ENCODE measurements around the gene GADL1.

The GADL1 gene, protein sequence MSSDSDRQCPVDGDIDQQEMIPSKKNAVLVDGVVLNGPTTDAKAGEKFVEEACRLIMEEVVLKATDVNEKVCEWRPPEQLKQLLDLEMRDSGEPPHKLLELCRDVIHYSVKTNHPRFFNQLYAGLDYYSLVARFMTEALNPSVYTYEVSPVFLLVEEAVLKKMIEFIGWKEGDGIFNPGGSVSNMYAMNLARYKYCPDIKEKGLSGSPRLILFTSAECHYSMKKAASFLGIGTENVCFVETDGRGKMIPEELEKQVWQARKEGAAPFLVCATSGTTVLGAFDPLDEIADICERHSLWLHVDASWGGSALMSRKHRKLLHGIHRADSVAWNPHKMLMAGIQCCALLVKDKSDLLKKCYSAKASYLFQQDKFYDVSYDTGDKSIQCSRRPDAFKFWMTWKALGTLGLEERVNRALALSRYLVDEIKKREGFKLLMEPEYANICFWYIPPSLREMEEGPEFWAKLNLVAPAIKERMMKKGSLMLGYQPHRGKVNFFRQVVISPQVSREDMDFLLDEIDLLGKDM

DNA sequence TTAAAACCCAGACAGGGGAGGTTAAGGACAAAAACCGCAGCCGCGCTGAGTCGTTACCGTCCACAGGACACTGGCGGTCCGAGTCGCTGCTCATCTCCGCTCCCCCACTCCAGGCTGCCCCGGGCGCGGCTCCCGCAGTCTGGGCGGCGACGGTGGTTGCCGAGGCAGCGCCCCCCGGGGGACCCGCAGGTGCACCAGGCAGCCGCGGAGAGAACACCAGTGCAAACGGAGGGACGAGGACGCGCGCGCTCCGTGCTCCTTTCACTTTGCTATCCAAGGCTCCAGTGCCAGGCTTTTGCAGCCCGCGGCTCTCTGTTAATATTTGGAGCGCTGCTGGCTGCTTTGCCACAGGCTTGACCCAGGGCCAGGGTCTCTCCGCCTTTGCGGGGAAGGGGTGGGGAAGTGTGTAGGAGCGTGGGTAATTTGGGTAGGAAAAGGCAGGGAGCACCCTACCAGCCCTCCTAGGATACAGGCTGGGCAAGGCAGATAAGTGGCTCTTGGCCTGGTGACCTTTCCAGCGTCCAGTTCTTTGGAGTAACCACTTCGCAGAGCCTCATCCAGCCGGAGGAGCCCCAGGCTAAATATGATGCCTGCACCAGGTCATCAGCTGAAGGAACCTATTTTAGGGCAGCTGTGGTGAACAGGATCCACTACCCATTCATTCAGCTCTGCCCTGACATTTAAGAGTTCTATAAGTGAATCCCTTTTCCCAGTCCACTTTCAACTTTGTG lies at the start of gene GADL1:
TSS of gene GADL1 (minus strand) at position 141 of the 731 bp plus-strand sequence. CDS start at position 94, 47 bp downstream.
- DNase-seq (ENCODE audit: low read depth) = no peak

DNA sequence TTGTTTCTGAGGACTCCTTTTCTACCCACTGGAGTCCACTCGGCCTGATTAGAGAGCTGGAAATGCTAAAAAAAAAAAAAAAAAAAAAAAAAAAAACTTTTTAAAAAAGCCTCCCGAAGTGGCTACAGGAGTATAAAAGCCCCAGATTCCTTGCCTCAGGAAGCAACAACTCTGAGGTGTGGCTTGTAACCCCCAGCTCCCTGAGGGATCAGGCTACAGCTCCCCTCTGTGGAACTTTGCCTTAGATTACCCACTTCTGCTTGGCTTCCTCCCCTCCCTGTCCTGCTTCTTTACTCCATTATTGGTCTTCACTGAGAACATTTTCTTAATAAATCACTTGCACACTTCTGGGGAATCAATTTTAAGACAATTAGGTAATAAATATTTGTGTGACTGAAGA lies 49.7 kb upstream of the GADL1 start:
- no peak for DNase-seq (ENCODE audit: low read depth)

- DNase-seq (ENCODE audit: low read depth) = no peak
These were observed 48.7 kb upstream of the GADL1 start for GRCh38 chr3:30943206-30943605.

DNA sequence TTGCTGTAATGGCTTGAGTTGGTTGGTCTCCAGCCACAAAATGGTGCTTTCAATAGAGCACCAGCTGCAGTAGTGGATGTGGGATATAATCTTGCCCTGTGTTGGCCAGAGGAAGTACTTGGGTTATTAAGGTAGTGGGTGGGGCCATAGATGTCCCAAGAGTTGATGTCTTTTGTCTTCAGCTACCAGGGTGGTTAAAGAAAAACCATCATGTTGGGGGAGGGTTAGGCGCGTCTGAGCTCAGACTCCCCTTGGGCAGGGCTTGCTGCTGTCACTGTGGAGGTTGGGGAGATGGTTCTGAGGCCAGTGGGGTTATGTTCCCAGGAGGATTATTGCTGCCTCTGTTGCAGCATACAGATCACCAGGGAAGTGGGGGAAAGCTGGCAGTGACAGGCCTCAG lies 46.9 kb upstream of the GADL1 start:
- DNase-seq (ENCODE audit: low read depth) = no peak

GRCh38 chr3:30940740-30941139 lies 46.3 kb upstream of the GADL1 start:
- no peak for DNase-seq (ENCODE audit: low read depth)

GRCh38 chr3:30934208-30934550 lies 39.7 kb upstream of the GADL1 start:
- no peak for DNase-seq (ENCODE audit: low read depth)

DNA sequence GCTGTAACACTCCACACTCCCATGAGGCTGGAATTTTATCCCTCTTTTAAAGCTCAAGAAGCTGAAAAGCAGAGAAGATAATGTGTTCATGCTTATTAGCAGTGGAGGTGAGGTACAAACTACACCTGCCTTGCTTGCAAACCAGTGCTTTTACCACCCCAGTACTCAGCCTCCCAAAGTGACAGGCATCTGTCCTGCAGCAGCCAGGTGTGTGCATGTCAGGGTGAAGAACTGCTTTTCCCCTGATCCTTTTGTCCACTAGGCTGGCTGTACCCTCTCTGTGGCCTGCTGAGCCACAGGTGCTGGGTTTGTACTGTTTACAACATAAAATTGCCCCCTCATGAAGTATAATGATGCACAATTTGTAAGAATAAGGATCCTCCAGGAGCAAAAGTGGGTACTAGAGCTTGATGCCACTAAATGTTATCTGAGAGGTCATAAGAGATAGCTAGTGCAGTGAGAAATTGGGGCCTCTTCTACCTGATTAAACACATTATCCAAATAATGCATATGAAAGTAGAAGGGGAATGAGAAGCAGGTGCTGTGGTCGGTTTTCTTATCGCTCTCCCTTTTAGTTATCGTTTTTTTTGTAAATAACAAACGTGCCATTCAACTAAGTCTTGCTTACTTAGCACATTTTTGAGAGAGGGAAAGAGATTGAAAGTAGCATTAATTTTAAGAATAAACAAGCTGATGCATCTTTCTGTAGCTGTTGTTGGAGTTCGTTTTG lies 39.2 kb upstream of the GADL1 start:
- no peak for DNase-seq (ENCODE audit: low read depth)

DNA sequence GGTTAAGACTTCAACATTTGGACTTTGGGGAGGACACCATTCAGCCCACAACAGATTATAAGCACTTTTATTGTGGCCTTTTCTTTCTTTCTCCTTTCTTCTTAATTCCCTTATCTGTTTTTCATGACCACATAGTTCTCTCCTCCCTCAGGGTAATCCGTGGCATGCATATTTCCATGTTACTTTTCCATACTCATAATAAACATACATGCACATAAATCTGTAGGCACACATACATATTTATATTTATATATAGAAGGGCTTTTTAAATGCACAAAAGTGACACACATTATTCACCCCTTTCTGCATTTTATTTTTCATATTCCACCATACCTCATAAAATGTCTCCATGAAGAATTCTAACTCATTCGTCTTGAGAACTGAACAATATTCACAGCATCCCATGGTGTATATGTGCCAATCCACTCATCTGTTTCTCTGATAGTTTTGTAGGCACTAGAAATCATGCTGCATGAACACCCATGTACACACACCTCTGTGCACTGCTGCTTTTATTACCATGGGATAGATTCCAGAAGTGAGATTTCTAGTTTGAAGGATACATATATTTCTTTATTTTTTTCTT lies 38.1 kb upstream of the GADL1 start:
- no peak for DNase-seq (ENCODE audit: low read depth)

GRCh38 chr3:30924763-30925162 lies 30.3 kb upstream of the GADL1 start:
- no peak for DNase-seq (ENCODE audit: low read depth)

DNA sequence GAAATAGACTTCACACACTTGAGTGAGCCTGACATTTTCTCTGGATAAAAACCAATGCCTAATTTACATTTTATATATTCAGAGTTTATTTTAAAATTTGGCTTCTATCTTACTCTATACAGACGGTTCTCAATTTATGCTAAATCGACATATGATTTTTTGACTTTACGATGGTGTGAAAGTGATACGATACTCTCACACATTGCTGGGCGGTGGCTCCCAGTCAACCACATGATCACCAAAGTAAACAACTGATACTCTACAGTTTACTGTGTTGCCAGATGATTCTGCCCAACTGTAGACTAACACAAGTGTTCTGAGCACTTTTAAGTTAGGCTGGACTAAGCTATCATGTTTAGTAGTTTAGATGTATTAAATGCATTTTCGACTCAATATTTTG lies 25.1 kb upstream of the GADL1 start:
- DNase-seq (ENCODE audit: low read depth) = no peak

DNA sequence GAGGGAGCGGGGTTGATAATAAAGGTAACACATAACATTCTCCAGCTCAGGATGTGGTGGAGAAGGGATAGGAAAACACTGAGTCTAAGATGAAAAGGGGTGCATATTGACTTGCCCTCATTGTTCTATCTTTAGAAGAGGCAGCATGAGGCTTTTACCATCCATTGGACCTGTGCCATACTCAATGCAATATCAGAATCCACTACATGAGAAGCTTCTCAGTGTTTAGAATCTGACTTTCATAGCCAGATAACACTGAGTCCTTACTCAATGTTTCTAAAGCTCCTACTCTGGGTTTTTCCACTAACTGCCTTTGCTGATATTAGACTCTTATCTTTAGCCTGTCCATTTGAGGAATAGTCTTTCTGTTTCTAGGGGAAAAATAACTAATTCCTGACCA lies 24.3 kb upstream of the GADL1 start:
- no peak for DNase-seq (ENCODE audit: low read depth)

DNA sequence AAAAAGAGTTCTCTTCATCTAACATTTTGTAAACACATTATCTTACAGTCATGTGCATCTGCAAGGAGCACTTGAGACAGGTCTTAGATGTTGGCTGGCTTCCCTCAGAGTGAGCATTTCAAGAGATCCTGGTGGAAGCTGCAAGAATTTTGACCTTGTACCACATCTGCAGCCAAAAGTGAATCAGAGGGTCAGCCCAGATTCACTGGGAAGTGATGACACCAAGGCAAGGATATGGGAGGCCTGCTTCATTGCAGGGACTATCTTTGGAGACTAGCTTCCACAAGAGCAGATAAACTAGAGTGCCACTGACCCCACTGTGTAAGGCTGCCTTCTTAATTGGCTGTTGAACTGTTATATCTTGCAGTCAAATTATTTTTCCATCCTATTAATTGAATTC lies 21.3 kb upstream of the GADL1 start:
- DNase-seq (ENCODE audit: low read depth) = no peak

DNA sequence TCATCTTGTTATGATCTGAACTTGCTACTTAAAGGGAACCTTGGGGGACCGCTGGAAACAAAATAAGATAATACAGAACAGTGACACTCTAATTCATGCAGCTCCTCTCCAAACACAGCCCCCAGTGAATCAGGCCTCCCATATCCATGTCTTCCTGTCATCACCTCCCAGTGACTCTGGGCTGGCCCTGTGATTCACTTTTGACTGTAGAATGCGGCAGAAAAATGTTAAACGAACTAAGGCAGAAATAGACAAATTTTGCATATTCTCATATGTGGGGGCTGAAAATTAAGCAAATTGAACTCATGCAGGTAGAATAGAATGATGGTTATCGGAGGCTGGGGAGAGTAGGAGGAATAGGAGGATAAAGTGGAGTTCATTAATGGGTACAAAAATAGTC lies 20.2 kb upstream of the GADL1 start:
- no peak for DNase-seq (ENCODE audit: low read depth)

DNA sequence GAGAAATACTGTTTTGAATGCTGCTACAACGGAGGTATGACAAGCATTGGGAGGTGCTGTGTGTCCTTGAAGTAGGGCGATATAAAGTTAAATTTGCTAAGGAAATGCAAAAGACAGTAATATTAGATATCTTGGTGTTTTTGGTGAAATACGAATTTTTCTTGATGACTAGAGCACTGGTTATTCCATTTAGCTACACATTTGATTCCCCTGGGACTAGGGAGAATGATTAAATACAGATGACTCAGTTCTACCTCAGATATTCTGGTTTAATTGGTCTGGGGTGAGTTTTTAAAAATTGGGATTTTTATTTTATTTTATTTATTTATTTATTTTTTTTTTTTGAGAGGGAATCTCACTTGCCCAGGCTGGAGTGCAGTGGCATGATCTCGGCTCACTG lies 18.7 kb upstream of the GADL1 start:
- no peak for DNase-seq (ENCODE audit: low read depth)

DNA sequence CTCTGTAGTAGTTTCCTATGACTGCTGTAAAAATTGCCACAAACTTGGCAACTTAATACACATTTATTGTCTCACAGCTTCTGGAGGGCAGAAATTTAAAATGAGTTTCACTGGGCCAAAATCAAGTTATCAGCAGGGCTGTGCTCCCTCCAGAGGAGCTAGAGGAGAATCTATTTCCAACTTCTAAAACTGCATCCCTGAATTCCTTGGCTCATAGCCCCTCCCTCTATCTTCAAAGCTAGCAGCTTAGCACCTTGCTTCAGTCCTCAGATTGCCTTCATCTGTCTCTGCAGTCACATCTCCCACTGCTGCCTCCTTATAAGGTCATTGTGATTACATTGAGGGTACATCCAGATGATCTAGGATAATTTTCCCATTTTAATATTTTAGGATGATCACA lies 17.8 kb upstream of the GADL1 start:
- no peak for DNase-seq (ENCODE audit: low read depth)

DNA sequence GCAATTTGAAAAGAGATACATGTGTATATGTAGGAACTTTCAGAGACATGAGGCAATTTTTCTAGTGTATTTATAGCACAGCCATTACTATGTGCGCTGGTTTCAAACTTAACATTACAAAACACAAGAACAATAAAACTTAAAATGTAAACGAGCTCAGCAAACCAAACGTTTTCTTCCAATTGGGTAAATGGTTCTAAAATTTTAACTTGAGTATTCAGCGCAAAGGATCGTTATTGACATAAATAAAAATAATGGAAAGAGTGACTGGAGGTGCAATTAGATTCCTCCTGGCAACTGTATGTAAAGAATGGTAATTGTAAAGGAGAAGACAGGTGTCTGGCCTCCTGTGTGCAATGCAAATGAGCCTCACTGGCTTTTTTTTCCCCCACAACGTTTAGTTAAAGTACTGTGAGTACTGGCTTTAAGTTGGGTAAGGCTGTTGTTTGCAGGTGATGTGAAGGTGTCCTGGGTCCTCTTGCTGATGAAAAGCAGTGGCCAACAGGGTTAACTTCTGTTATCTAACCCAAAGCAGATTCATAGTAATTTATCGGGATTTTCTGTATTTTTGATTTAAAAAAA lies 14.1 kb upstream of the GADL1 start:
- DNase-seq (ENCODE audit: low read depth) = no peak

DNA sequence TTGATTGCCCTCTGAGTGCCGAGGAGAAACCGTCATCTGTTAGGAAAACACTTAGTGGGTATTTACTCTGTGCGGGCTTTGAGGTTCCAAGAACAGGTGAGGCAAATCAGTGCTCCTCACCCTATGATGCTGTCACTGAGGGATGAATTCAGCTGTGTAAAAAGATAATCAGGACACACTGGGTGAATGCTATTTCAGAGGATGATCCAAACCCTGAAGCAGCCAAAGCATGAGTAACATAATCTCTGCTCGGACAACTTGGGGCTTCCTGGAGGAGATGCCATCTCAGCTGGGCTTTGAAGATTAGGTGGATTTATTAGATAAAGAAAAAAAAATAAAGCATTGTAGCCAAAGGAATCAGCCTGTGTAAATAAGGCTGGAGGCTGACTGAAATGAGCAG lies 10.5 kb upstream of the GADL1 start:
- no peak for DNase-seq (ENCODE audit: low read depth)

DNA sequence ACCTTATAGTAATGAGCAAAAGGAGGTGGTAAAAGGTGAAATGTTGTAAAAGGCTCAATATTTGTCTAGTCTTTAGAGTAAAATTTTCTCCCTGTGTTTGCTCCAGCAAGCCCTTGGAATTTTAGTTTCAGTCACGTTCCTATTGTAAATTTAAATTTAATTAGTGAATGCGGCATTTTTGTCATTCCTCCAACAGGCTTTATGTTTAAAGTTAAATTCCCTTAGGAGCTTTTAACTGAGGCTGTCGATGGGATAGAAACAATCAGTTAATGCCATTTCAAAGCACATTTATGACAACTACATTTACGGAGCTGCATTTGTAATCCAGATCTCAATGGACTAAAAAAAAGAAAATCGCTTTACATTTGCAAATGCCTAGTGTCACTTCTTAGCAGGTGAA lies 868 bp upstream of the GADL1 start:
- no peak for DNase-seq (ENCODE audit: low read depth)

DNA sequence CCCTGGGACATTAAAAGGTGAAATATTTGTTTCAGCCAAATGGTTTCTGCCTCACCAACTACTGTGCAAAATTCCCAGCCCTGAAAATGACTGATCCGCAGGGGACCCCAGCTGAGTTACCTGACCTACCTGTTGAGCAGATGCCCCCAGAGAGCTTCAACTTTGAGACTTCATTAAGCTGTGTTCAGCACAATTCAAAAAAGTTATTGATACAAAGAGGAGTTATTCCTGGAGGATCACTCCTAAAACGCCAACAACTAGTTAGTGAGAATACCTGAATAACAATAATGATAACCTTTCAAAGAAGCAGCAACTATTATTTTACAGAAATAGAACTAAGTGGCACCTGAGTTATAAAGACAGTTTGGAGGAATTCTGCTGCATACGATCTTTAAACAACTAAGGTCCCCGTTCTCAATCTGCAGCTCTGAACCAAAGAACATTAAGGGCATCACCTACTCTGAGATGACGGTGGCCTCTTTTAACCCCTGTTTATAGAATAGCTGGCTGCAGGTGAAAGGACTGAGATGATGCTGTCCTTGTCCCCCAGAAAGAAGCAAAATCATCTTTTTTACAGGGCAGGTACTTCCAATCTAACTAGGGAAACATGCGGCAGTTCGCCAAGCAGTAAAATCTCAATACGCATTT lies 659 bp downstream of the GADL1 start:
- no peak for DNase-seq (ENCODE audit: low read depth)

DNA sequence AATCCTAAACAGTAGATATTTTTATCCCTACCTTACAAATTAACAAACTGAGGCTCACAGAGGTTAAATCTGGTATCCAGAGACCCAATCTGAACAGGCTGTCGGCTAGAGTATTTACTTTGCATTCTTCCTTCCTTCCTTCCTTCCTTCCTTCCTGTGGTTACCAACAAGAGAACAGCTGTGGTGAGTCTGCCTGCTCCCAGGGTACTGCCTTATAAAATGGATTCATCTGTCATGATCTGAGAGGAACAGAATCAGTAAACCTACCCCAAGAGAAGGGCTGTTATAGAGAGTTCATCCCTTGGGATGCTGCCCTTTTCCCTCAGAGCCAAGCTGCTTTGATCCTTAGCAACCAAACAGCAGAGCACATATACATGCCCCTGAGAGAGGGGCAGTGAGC lies 3.6 kb downstream of the GADL1 start:
- DNase-seq (ENCODE audit: low read depth) = no peak

DNA sequence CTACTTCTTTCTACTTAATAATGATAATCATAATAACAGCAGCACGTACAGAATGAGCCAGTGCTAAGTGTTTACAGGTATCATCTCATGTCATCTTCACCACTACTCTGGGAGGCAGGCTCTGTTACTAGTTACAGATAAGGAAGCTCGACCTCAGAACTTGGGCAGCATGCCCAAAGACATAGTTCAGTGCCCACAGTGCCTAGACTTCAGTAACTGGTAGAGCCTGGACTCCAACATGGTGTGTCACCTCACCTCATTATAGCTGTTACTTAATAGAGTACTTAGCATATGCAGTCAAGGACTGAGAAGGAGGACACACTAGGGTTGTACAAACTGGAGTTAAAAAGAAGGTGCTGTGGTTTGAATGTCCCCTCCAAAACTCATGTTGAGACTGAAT lies 7.6 kb downstream of the GADL1 start:
- no peak for DNase-seq (ENCODE audit: low read depth)

DNA sequence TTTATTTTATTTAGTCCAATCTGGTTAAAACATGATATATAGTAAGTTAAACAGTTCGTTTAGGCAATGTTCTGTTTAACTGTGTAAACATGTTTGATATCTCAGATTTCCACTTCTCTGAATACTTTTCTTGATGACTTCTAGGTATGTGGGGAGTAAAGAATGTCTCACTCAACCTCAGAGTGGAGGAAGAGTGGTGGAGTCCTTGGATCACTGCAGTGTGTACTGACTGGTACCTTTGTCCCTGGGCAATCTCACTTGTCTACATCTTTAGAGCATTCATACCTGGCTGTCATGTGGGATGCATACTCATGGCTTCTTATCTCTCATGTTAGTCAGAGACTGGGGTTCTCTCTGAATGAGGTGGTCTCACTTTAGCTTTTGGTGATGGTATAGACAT lies 15.6 kb downstream of the GADL1 start:
- no peak for DNase-seq (ENCODE audit: low read depth)

Measured in stimulated activated CD8-positive, alpha-beta memory T cell treated with anti-CD3 and anti-CD28 coated beads, Interleukin-15, amount 100 ng/mL, for 1 hour (primary cell).